ENCODE results near the gene CLCN4. TPM values are rescaled to one million over a fixed set of nuclear protein-coding genes. Genes with fewer than 3 reads are reported as not detected.

CLCN4 gene
- total and polyA plus RNA-seq, 2 of the 8 experiments (the other 6 are each of a cell fraction or from before 2014, with no cell fraction given): 3.3 to 11.2 TPM

- H2BK120ac ChIP-seq (replicated peaks; ENCODE audit: low read depth, low read length): no peak overlapping the region
- H3K56ac ChIP-seq (replicated peaks; ENCODE audit: insufficient read length, low read depth, low read length): no peak overlapping the region
- 89% methylated on average over 4 of the region's 6 CpGs; no CpG with 5 or more reads in 1 of the 2 experiments for WGBS, 2 experiments (ENCODE audit: extremely low coverage in 1 of 2, insufficient coverage in 1 of 2, insufficient read length in 1 of 2, insufficient replicate concordance in 2 of 2, low coverage in 1 of 2, low lambda C conversion rate in 2 of 2, missing lambda C conversion rate in 1 of 2)
- no peaks in the 10 kb centered on the region for H3K23me2 ChIP-seq (ENCODE audit: low read depth, low read length)
- no peaks in the 10 kb centered on the region for H3K79me1 ChIP-seq (ENCODE audit: low read depth, low read length)
- H4K8ac ChIP-seq (ENCODE audit: extremely low read depth, insufficient read depth, low read length): no peak overlapping the region
- no peak overlapping the region for H3K27ac ChIP-seq (ENCODE audit: low read depth, low read length)
- no peak overlapping the region for H3K23ac ChIP-seq (ENCODE audit: insufficient read length)
- DNase-seq (ENCODE audit: low read depth in 1 of 2, low spot score in 2 of 2) (no peak), FAIRE-seq (no peak)
- no peak overlapping the region for H3K4me2 ChIP-seq (ENCODE audit: insufficient read depth in 1 of 2, low read depth in 2 of 2, low read length in 2 of 2)
- no peak overlapping the region for H3K4me3 ChIP-seq (ENCODE audit: extremely low read depth in 1 of 4, insufficient read depth in 2 of 4, low read depth in 3 of 4, low read length in 4 of 4)
- H2AFZ ChIP-seq (ENCODE audit: low read length): no peak overlapping the region
- H3K4me1 ChIP-seq (replicated peaks in 1 of 4; ENCODE audit: control insufficient read depth in 3 of 4, insufficient read depth in 4 of 4, low read length in 3 of 4): peaks cover 0 to 3% (median 0%) of the 10 kb centered on the region in 4 experiments; a peak in 1 of 7 replicates
- H2BK15ac ChIP-seq (ENCODE audit: low read length): no peak overlapping the region
- H3K36me3 ChIP-seq (ENCODE audit: control insufficient read depth in 2 of 4, insufficient read depth in 4 of 4, low read length in 3 of 4): peaks cover 0 to 11% (median 0%) of the 10 kb centered on the region in 4 experiments; a peak in 2 of 8 replicates
- peaks cover 0 to 8% of the 10 kb centered on the region in 2 experiments; a peak in 2 of 4 replicates for H3K9me3 ChIP-seq (ENCODE audit: insufficient read depth in 2 of 2, low read depth in 1 of 2, low read length in 1 of 2)
- H3K27me3 ChIP-seq (replicated peaks in 1 of 4; ENCODE audit: control insufficient read depth in 3 of 4, extremely low read depth in 1 of 4, insufficient read depth in 3 of 4, low read length in 3 of 4): no peaks in the 10 kb centered on the region
- H2AK5ac ChIP-seq (ENCODE audit: low read depth, low read length): no peak overlapping the region
- H2BK5ac ChIP-seq (ENCODE audit: low read depth, low read length): no peak overlapping the region
- no peak overlapping the region for H2BK12ac ChIP-seq (ENCODE audit: low read depth, low read length)
- no peak overlapping the region for H3K14ac ChIP-seq (ENCODE audit: insufficient read length)
- no peak overlapping the region for H2BK20ac ChIP-seq (ENCODE audit: low read length)
- CTCF ChIA-PET (ENCODE audit: partially characterized antibody): interaction anchor here (2.0 to 2.5 kb wide), 3 partner anchors 111 to 228 kb away, joined by 4 to 8 read pairs (median 7); no protein-coding TSS in a partner anchor
- no peak overlapping the region for H3K4ac ChIP-seq (replicated peaks; ENCODE audit: insufficient read length, low read depth, low read length)
- no peak overlapping the region for H4K91ac ChIP-seq (replicated peaks; ENCODE audit: insufficient read length, low read length)
- no peak for TF ChIP-seq JUN (IDR thresholded peaks at IDR 0.05; ENCODE audit: low read depth, low read length)
- TF ChIP-seq EP300 (IDR thresholded peaks at IDR 0.05; ENCODE audit: borderline replicate concordance in 1 of 2, low read depth in 2 of 2, low read length in 2 of 2): no peak
- TF ChIP-seq CTBP2 (IDR thresholded peaks at IDR 0.05; ENCODE audit: borderline replicate concordance, insufficient read depth, insufficient read length, low read length): no peak
- no peak for TF ChIP-seq JUND (IDR thresholded peaks at IDR 0.05; ENCODE audit: low read length)
- no peak for TF ChIP-seq ATF3 (IDR thresholded peaks at IDR 0.05; ENCODE audit: insufficient read depth, low read depth, low read length)
- no peak for TF ChIP-seq RBBP5 (IDR thresholded peaks at IDR 0.05; ENCODE audit: borderline replicate concordance, low read depth, low read length)
- TF ChIP-seq POLR2A (IDR thresholded peaks at IDR 0.05; ENCODE audit: control extremely low read depth in 1 of 2, low read depth in 2 of 2, low read length in 2 of 2): no peak
- TF ChIP-seq KDM4A (IDR thresholded peaks at IDR 0.05; ENCODE audit: low read depth, low read length, severe bottlenecking): no peak
- no peak for TF ChIP-seq ZNF274 (IDR thresholded peaks at IDR 0.05; ENCODE audit: borderline replicate concordance, extremely low read depth, low read length)
- no peaks in the 10 kb centered on the region for H4K20me1 ChIP-seq (replicated peaks in 1 of 2; ENCODE audit: control insufficient read depth in 1 of 2, insufficient read depth in 2 of 2, low read length in 2 of 2)
- H3K18ac ChIP-seq (ENCODE audit: extremely low read depth, low read length): no peak overlapping the region
- H3K9ac ChIP-seq (replicated peaks in 1 of 4; ENCODE audit: extremely low read depth in 1 of 4, low read depth in 3 of 4, low read length in 3 of 4): no peak overlapping the region
- no peak overlapping the region for H4K5ac ChIP-seq (ENCODE audit: insufficient read length, low read depth, low read length)
- H3K79me2 ChIP-seq (ENCODE audit: control insufficient read depth in 1 of 2, insufficient read depth in 2 of 2, low read length in 2 of 2): no peaks in the 10 kb centered on the region
- POLR2A ChIA-PET (ENCODE audit: partially characterized antibody): no interaction called here
Observed at GRCh38 chrX:10112510-10112909, 44.3 kb upstream of the CLCN4 start.
